GM20431 (cell line): ENCODE measurements around the gene CAMK4.
"Not testable (repeated sequence)": the region's sequence is repeated elsewhere in the genome, so short reads cannot be mapped to it uniquely, and the experiment has no call there.

Experiments
- in situ Hi-C: fragments of 300-500 bp; cut with MseI, MboI; formaldehyde crosslinking; loops from one replicate; pipeline ENCODE4 v1.15.0; 2020; ENCODE audit warnings: low sequenced_read_pairs; ENCODE audit not compliant: unreplicated experiment

The CAMK4 gene

DNA sequence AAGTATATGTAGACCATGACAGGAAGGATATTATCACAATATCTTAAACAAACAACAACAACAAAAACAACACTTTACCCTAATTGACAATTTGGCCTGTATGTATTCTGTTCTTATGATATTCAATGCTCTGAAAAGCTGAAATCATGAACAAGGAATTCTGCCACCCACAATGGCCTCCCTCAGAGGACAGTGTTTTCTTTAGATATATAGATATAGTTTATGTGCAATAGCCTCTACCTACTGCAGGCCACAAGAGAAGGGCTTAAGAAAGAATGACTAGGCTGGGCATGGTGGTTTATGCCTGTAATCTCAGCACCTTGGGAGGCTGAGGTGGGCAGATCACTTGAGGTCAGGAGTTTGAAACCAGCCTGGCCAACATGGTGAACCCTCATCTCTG lies 183.4 kb downstream of the CAMK4 start:
- in situ Hi-C loops = no loop called here

DNA sequence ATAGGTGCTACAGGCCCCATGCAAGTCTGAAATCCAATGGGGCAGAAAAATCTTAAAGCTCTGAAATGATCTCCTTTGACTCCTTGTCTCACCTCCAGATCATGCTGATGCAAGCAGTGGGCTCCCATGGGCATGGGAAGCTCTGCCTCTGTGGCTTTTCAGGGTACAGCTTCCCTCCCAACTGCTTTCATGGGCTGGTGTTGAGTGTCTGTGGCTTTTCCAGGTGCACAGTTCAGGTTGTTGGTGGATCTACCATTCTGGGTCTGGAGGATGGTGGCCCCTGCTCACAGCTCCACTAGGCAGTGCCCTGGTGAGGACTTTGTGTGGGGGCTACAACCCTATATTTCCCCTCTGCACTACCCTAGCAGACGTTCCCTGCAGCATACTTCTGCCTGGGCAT lies 184.6 kb downstream of the CAMK4 start:
- in situ Hi-C loops = no loop called here

DNA sequence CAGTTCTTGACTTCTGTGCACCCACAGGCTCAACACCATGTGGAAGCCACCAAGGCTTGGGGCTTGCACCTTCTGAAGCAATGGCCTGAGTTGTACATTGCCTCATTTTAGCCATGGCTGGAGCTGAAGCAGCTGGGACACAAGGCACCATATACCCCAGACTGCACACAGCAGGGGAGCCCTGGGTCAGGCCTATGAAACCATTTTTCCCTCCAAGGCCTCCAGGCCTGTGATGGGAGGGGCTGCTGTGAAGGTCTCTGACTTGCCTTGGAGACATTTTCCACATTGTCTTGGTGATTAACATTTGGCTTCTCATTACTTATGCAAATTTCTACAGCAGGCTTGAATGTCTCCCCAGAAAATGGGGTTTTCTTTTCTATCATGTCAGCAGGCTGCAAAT lies 185.1 kb downstream of the CAMK4 start:
- in situ Hi-C loops = not testable (repeated sequence)

GRCh38 chr5:111410067-111410466 lies 185.9 kb downstream of the CAMK4 start:
- in situ Hi-C loops = not testable (repeated sequence)

DNA sequence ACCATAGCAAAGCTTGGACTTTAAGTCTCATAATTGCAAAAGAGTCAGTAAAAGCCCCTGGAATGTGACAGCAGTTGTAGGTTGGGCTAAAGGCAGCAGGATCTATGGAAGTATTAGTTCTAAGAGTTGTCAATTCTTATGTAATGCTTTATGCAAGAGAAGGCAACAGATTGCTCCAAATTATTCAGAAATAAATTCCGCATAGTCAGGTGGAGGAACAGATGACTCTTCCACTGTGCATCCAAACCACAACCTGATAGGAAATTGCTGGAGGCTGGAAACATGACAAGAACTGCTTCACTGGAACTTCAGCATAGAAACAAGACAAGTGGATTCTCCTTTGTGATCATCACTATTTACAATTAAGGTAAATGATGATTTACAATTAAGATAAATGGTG lies 187.1 kb downstream of the CAMK4 start:
- in situ Hi-C loops = no loop called here

DNA sequence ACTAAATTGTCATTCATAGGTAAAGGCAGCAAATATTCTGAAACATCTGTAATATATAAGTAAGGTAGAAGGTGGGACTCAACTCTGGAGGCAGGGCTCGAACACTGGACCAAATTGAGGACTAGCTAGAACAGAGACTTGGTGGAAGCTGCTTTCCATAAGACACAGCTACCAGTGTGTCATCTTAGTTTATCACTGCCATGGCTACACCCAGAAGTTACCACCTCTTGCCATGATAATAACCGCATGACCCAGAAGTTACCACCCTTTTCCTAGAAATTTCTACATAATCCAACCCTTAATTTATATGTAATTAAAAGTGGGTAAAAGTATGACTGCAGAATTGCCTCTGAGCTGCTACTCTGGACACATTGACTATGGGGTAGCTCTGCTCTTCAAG lies 188.4 kb downstream of the CAMK4 start:
- in situ Hi-C loops = no loop called here

DNA sequence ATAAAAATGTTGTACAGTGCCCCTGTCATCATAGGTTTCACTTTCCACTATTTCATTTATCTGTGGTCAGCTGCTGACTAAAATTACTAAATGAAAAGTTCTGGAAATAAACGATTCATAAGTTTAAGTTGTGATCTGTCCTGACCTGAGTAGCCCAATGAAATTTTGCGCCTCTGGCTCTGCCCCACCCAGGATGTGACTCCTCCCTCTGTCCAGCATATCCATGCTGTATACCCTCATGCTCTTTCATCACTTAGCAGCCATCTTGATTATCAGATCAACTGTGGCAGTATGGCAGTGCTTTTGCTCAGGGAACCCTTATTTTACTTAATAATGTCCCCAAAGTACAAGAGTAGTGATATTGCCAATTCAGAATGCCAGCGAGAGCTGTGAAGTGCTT lies 190.9 kb downstream of the CAMK4 start:
- in situ Hi-C loops = no loop called here

- in situ Hi-C loops = no loop called here
These were observed 198.1 kb downstream of the CAMK4 start for GRCh38 chr5:111422245-111422644.

DNA sequence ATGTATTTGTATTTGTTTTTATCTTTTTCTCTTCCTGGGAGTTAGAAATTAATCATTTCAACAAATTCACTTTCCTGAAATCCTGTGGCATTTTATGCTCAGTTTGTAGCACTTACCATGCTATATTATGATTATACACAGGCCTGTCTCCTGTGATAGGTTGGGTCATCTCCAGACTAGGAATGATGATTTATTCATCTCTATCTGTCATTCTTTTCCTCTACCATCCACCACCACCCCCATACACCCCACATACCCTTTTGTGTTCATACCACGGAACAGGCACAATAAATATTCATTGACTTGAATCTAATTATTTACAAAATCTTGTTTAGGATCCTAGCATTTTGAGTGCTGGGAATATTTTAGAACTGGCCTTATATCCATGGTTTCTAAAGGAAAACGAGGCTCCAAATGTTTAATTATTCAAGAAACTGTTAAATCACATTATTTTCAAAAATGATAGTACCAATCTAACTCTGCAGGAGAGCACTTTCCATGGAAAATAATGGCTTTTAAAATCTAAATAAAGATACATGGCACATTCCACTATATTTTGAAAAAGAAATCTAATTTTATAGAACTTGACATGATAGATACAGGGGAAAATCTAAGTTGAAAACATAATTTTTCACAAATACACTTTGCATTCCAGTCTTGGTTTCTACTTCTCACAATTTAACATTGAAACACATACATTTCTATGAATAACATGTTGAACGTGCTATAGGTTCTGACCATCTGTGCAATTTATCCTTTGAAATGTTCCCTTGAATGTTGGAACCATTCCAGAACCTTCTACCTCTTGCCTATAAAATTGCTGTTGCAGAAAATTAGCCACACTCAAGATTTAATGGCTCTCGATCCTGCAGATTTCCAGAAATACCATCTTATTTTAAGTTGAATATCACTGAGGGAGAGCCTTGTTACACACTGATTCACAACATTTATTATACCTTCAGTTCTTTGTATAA lies 198.8 kb downstream of the CAMK4 start:
- in situ Hi-C loops = no loop called here

- in situ Hi-C loops = no loop called here
These were observed 201.0 kb downstream of the CAMK4 start for GRCh38 chr5:111425205-111425604.

- in situ Hi-C loops = no loop called here
These were observed 203.6 kb downstream of the CAMK4 start for GRCh38 chr5:111427762-111428161.

GRCh38 chr5:111432883-111433536 lies 208.8 kb downstream of the CAMK4 start:
- in situ Hi-C loops = no loop called here

DNA sequence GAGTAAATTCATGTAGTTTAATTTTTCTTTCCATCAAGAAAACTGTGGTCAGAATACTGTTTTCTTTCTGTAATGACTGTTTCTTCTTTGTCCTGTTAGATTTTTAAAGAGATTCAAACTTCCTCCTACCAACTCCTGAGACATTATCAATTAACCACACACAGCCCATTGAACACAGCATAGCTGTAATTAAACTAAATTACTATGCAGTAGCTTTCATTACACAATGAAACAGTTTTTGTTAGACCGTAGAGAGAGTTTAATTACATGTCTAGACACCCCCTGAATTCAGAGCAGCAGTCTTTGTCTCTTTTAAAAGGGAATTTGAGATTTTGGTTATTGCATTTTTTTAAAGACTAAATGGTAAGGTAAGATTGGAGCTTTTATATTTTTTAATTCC lies 210.6 kb downstream of the CAMK4 start:
- in situ Hi-C loops = no loop called here

- in situ Hi-C loops = no loop called here
These were observed 215.4 kb downstream of the CAMK4 start for GRCh38 chr5:111439473-111440075.

GRCh38 chr5:111447099-111447498 lies 222.9 kb downstream of the CAMK4 start:
- in situ Hi-C loops = no loop called here

DNA sequence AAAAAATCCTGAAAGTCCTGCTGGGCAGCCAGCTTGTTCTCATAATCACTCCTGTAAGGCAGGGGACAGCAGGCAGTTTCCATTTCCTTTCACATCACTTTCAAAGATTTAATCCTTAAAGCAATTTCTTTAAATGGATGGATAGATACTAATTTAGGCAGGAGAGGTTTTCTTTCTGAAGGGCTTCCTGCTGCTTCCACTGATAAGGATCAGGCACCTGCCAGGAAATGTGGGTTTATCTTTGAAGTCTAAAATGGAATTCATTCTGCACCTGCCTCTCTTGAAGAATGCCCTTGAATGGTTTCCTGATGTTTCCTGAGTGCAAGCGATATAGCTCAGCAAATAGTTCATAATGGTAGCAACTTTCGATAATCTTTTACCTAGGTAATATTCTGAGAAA lies 223.6 kb downstream of the CAMK4 start:
- in situ Hi-C loops = no loop called here

- in situ Hi-C loops = no loop called here
These were observed 229.1 kb downstream of the CAMK4 start for GRCh38 chr5:111453295-111453694.

DNA sequence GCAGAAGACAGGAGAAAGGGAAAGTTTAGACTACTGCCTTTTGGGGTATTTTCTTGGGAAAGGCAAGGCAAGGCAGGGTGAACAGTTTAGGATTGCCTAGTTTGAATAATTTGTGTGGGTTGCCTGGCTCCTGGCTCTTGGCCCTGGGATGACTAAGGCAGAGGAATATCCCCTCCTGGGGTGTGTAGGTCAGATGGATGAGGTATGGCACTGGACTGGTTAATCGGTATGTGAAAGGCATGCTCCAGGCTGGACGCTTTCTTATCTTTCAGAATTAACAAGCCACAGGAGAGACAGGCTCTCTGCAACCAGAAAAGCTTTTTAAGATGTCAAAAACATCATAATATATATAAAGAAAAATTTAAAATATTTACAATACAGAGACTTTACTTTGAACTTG lies 229.6 kb downstream of the CAMK4 start:
- in situ Hi-C loops = no loop called here

- in situ Hi-C loops = no loop called here
These were observed 230.0 kb downstream of the CAMK4 start for GRCh38 chr5:111454198-111454622.

GRCh38 chr5:111454776-111455175 lies 230.6 kb downstream of the CAMK4 start:
- in situ Hi-C loops = no loop called here

- in situ Hi-C loops = no loop called here
These were observed 237.1 kb downstream of the CAMK4 start for GRCh38 chr5:111461255-111461671.
